Activated T-cell treated with anti-CD3 and anti-CD28 coated beads, Interleukin-2, amount 50 U/mL, for 1 hour (primary cell): Measurements from ENCODE around the gene SPPL3.
"Not testable (repeated sequence)": the region's sequence is repeated elsewhere in the genome, so short reads cannot be mapped to it uniquely, and the experiment has no call there.

Experiments used
- DNase-seq: peaks from one replicate; pipeline ENCODE4 v3.0.0-alpha.2; 2020

SPPL3 gene

GRCh38 chr12:120904197-120904773, at the start of gene SPPL3:
Gene SPPL3, minus strand, starts transcription at chr12:120904358. Its CDS starts 491 bp downstream, at chr12:120903867.
- DNase-seq: peak; percentile 95

- DNase-seq: no peak
These were observed 46.6 kb upstream of the SPPL3 start for GRCh38 chr12:120950807-120951206.

DNA sequence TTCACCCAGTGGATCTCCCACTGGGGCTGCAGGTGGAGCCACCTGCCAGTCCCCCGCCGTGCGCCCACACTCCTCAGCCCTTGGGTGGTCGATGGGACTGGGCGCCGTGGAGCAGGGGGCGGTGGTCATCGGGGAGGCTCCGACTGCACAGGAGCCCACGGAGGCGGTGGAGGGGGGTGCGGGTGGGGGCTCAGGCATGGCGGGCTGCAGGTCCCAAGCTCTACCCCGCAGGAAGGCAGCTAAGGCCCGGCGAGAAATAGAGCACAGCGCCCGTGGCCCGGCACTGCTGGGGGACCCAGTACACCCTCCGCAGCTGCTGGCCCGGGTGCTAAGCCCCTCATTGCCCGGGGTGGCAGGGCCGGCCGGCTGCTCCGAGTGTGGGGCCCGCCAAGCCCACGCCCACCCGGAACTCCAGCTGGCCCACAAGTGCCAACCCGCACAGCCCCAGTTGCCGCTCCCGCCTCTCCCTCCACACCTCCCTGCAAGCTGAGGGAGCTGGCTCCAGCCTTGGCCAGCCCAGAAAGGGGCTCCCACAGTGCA, 46.2 kb upstream of the SPPL3 start:
- DNase-seq: not testable (repeated sequence)

DNA sequence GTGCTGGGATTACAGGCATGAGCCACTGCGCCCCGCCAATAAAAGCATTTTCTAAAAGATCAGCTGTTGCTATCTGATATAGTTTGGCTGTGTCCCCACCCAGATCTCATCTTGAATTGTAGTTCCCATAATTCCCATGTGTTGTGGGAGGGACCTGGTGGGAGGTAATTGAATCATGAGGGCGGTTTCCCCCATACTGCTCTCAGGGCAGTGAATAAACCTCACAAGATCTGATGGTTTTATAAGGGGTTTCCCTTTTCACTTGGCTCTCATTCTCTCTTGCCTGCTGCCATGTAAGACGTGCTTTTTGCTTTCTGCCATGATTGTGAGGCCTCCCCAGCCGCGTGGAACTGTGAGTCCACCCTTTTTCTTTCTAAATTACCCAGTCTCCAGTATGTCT, 41.4 kb upstream of the SPPL3 start:
- DNase-seq: not testable (repeated sequence)

DNA sequence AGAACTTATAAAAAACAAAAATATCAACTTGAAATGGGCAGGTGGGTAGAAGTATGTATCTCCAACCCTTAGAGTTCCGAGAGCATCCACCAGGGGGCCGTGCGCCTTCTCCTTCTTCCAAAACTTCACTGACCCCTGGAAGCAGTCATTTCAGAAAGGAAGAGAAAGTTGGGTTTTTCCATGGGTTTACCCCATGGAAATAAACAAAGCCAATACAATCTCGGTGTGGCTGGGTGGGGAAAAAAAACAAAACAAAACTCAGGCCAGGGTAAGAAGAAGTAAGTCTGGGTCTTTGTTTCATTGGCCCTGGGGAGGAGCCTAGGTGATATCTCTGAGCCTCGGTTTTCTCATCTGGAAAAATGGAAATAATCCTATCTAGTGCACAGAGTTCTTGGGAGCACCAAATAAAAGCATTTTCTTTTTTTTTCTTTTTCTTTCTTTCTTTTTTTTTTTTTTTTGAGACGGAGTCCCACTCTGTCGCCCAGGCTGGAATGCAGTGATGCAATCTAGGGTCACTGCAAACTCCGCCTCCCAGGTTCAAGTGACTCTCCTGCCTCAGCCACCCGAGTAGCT, 40.6 kb upstream of the SPPL3 start:
- peak; percentile 68 for DNase-seq

- no peak for DNase-seq
These were observed 39.3 kb upstream of the SPPL3 start for GRCh38 chr12:120943482-120943881.

DNA sequence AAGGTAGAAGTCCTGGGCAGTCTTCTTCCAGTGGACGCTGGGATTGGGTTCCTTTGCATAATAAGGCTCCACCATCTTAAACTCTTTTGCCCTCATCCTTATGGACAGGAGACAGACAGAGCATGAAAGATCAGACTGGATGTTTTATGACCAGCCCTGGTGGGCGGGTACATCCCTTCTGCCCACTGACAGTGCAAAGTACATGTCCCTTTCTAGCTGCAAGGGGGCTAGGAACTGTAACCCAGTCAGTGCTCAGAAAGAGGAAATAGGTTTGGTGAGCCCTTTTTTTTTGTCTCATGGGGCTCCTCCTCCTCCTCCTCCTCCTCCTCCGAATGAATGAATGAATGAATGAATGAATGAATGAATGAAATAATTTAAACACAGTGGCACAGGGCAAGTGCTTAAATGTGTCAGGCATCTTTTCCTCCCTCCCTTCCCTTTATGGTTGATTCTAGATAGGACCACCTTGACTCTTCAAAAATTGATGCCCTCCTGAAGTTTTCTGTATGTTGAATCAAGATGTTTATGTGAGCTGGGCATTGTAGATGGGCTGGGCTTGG, 37.8 kb upstream of the SPPL3 start:
- no peak for DNase-seq

GRCh38 chr12:120941412-120941811, 37.3 kb upstream of the SPPL3 start:
- no peak for DNase-seq

- DNase-seq: no peak
These were observed 36.6 kb upstream of the SPPL3 start for GRCh38 chr12:120940799-120941198.

DNA sequence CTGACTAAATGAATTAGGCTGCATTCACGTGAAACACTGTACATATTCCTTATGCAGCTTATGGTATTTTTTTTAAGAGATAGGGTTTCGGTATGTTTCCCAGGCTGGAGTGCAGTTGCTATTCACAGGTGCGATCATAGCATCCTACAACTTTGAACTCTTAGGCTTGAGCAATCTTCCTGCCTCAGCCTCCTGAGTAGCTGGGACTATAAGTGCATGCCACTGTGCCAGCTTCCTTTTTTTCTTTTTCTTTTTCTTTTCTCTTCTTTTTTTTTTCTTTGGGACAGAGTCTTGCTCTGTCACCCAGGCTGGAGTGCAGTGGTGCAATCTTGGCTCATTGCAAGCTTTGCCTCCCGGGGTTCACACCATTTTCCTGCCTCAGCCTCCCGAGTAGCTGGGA, 35.8 kb upstream of the SPPL3 start:
- no peak for DNase-seq

DNA sequence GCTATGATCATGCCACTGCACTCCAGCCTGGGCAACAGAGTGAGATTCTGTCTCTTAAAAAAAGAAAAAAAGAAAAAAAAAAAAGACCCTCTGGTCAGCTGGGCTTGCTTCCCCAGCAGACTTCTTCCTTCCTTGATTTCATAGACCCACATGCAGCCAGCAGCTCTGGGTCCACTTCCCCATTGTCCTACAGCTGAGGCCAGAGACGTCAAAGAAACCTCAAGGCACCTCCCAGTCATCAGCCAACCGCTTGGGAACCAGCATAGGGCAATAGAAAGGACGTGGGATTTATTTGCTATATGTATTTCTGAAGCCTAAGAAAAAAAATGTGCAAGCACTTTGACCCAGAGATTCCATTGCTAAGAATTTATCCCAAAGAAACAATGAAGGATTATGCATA, 35.4 kb upstream of the SPPL3 start:
- DNase-seq: no peak

DNA sequence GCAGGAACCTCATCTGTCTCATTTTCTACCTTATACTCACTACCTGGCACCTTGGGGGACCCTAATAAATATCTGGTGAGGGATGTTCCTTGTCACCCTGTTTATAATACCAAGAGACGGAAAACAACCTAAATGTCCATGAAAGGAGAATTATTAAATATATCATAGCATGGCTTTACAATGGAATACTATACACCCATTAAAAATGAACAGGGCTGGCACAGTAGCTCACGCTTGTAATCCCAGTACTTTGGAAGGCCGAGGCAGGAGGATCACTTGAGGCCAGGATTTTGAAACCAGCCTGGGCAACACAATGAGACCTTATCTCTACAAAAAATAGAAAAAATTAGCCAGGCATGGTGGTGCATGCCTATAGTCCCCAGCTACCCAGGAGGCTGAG, 34.3 kb upstream of the SPPL3 start:
- DNase-seq: no peak

DNA sequence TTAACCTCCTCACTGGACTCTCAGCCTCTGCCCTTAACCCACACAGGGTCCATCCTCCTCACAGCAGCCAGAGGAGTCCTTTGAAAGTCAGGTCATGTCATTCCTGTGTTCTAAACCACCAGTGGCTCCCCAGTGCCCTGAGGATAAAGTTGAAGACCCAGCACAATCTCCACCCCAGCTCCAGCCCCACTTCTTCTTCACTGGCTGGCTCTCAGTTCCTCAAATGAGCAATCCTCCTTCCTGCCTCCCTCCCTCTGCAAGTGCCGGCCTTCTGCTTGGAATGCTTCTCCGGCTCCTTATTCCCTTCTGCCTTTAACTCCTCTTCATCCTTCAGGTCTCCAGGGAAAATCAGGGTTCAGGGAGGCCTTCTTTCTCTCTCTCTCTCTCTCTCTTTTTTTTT, 32.0 kb upstream of the SPPL3 start:
- no peak for DNase-seq

GRCh38 chr12:120933786-120934185, 29.6 kb upstream of the SPPL3 start:
- DNase-seq: no peak

- no peak for DNase-seq
These were observed 28.9 kb upstream of the SPPL3 start for GRCh38 chr12:120932956-120933526.

DNA sequence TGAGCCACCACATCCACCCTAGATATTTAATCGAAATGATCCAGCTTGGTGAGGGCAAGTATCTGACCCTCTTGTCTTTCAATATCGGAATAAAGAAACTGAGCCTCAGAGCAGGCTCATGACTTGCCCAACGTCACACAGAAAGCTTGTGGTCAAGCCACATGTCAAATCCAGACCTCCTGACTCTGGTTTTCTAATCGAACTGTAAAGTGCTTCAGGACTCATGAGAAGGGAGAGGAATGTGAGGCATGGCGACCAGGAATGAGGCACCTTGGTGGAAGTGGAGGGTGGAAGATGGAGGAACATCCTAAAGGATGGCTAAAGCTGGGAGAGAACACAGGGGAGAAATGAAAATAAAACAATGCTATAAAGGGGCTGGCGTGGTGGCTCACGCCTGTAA, 27.9 kb upstream of the SPPL3 start:
- DNase-seq: no peak

- DNase-seq: no peak
These were observed 25.9 kb upstream of the SPPL3 start for GRCh38 chr12:120930032-120930431.

GRCh38 chr12:120928864-120929652, 24.9 kb upstream of the SPPL3 start:
- DNase-seq: no peak

DNA sequence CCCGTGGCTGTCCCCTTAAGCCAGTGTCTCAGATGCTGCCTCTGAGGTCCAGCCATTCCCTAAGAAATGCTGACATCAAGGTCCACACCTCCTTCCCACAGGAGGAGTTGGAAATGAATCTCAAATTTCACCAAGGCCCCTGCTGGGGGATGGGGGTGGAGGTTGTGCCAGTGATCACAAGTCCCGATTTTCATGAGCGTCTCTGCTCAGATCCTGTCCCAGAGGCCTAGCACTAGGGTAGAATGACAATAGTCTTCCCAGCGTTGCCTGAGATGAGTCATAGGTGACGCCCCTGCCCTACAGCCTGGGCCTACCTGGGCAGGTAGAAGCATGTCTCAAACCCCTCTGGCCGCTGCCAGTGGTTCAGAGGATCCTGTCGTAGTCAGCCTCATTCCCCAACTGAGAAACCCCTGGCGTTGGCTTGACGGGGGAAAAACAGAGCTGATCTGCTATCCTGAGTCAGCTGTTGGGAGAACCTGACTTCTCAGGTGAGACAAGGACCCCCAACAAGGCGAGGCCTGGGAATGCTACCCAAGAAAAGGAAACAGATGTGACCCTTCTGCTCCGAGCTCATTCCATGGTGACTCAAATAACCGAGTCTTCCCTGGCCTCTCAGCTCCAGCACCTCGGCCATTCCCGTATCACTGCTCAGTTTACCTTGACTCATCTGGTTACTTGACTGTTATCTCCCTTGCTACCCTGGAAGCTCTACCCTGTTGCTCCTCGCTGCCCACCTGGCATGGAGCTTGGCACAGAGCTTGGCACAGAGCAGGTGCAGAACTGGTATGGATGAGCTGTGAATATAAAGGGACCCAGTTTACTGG, 21.8 kb upstream of the SPPL3 start:
- DNase-seq: no peak

DNA sequence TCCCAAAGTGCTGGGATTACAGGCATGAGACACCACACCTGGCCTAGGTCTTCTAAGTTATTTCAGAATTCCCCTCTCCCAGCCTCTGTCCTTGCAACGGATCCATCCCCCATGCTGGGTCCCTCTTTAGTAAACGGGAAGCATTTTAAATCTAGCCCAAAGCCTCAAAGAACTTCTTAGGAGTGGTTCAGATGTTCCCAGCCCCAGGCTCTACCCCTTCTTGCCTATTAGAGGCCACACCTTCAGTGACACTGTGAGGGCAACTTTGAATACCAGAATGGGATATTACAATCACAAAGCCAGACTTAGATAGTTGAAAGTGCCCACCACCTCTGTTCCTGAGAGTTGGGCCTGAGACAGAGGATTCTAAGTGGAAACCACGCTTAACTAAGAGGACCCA, 18.1 kb upstream of the SPPL3 start:
- no peak for DNase-seq

DNA sequence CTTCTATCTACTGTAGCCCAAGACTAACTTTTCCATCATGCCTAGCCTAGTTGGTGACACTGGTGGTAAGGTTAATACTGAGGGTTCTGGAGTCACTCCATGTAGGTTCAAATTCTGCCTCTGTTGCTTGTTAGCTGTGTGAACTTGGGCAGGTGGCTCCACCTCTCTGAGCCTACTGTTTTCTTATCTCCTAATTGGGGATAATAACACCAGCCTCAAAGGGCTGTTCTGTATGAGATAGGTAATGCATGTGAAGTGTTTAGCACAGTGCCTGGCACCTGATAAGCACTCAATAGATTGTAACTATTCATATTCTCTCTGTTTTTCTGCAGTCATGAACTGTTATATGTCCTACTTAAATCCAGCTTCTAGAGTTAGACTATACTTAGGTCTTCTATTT, 17.5 kb upstream of the SPPL3 start:
- DNase-seq: no peak

- no peak for DNase-seq
These were observed 16.0 kb upstream of the SPPL3 start for GRCh38 chr12:120920178-120920577.

DNA sequence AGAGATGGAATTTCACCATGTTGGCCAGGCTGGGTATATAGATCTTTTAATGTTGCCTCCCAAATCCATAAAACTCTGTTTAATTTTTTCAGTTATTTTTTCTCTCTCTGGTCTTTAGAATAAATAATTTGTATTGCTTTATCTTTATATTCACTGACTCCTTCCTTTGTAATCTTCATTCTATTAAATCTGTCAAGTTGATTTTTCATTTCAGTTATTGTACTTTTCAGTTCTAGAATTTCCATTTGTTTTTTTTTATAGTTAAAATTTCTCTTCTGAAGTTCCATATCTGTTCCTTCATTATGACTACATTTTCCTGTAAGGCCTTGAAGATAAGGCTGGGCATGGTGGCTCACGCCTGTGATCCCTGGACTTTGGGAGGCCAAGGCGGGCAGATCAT, 13.6 kb upstream of the SPPL3 start:
- DNase-seq: no peak
